Type B pancreatic cell (in vitro differentiated cells): ENCODE data around the gene LOC128125822.

Experiments
- DNase-seq: peaks from one replicate; pipeline ENCODE4 v3.0.0; 2021; ENCODE audit warnings: mixed read lengths; ENCODE audit not compliant: unreplicated experiment; ENCODE audit errors: extremely low spot score
- H3K27ac Mint-ChIP-seq: 2 replicates; pipeline ENCODE4 v1.8.0; 2021; ENCODE audit warnings: mild to moderate bottlenecking, mixed read lengths
- H3K27me3 Mint-ChIP-seq: 2 replicates; pipeline ENCODE4 v1.8.0; 2021; ENCODE audit warnings: mixed read lengths
- H3K36me3 Mint-ChIP-seq: 2 replicates; pipeline ENCODE4 v1.8.0; 2021; ENCODE audit warnings: mixed read lengths
- H3K4me1 Mint-ChIP-seq: one replicate; pipeline ENCODE4 v1.8.0; 2021; ENCODE audit warnings: mixed read lengths; ENCODE audit not compliant: unreplicated experiment
- H3K4me3 Mint-ChIP-seq: 2 replicates; pipeline ENCODE4 v1.8.0; 2021; ENCODE audit warnings: mild to moderate bottlenecking, mixed read lengths
- H3K9me3 Mint-ChIP-seq: 2 replicates; pipeline ENCODE4 v1.8.0; 2021; ENCODE audit warnings: mixed read lengths
- CTCF ChIP-seq: fragments of 200-600 bp; sonication (generic); conservative IDR thresholded peaks from 2 replicates; pipeline ENCODE4 v1.5.0; 2021; ENCODE audit warnings: antibody characterized with exemption, mild to moderate bottlenecking

LOC128125822 gene

GRCh38 chr6:63554782-63555181, 17.5 kb upstream of the LOC128125822 start:
- TF ChIP-seq CTCF: no peak
- Mint-ChIP-seq H3K4me3 (no peak overlapping the region), H3K36me3 (no peaks in the 10 kb centered on the region), H3K9me3 (no peaks in the 10 kb centered on the region), H3K27ac (no peak overlapping the region), H3K4me1 (no peaks in the 10 kb centered on the region), H3K27me3 (no peaks in the 10 kb centered on the region)
- DNase-seq: no peak

GRCh38 chr6:63556369-63556768, 15.9 kb upstream of the LOC128125822 start:
- TF ChIP-seq CTCF: no peak
- Mint-ChIP-seq H3K4me1 (no peaks in the 10 kb centered on the region), H3K27me3 (no peaks in the 10 kb centered on the region), H3K27ac (no peak overlapping the region), H3K36me3 (no peaks in the 10 kb centered on the region), H3K4me3 (no peak overlapping the region), H3K9me3 (no peaks in the 10 kb centered on the region)
- DNase-seq: no peak

GRCh38 chr6:63558278-63558677, 14.0 kb upstream of the LOC128125822 start:
- no peak for DNase-seq
- Mint-ChIP-seq H3K4me3 (no peak overlapping the region), H3K36me3 (no peaks in the 10 kb centered on the region), H3K27ac (no peak overlapping the region), H3K27me3 (no peaks in the 10 kb centered on the region), H3K9me3 (no peaks in the 10 kb centered on the region), H3K4me1 (no peaks in the 10 kb centered on the region)
- TF ChIP-seq CTCF: no peak

- no peak for DNase-seq
- H3K27ac Mint-ChIP-seq: no peak overlapping the region
- no peak overlapping the region for H3K4me3 Mint-ChIP-seq
- H3K4me1 Mint-ChIP-seq: peaks cover 5% of the 10 kb centered on the region
- no peaks in the 10 kb centered on the region for H3K9me3 Mint-ChIP-seq
- no peaks in the 10 kb centered on the region for H3K36me3 Mint-ChIP-seq
- no peak for TF ChIP-seq CTCF
- no peaks in the 10 kb centered on the region for H3K27me3 Mint-ChIP-seq
Measured at GRCh38 chr6:63560801-63561287, 11.4 kb upstream of the LOC128125822 start.

- Mint-ChIP-seq H3K36me3 (no peaks in the 10 kb centered on the region), H3K4me3 (no peak overlapping the region), H3K27me3 (no peaks in the 10 kb centered on the region), H3K4me1 (peaks cover 9% of the 10 kb centered on the region), H3K27ac (no peak overlapping the region), H3K9me3 (no peaks in the 10 kb centered on the region)
- DNase-seq: no peak
- TF ChIP-seq CTCF: no peak
Measured at GRCh38 chr6:63561288-63561687, 11.0 kb upstream of the LOC128125822 start.

GRCh38 chr6:63563235-63563634, 9.0 kb upstream of the LOC128125822 start:
- no peaks in the 10 kb centered on the region for H3K36me3 Mint-ChIP-seq
- no peak overlapping the region for H3K27ac Mint-ChIP-seq

More at GRCh38 chr6:63563235-63563634, 9.0 kb upstream of the LOC128125822 start:
- DNase-seq: no peak
- Mint-ChIP-seq H3K9me3 (peaks cover 12% of the 10 kb centered on the region), H3K4me3 (no peak overlapping the region), H3K27me3 (no peaks in the 10 kb centered on the region), H3K4me1 (peaks cover 16% of the 10 kb centered on the region)
- TF ChIP-seq CTCF: no peak
